ENCODE results near the gene RAB23. TPM values are rescaled to one million over a fixed set of nuclear protein-coding genes. Genes with fewer than 3 reads are reported as not detected.

Gene RAB23
- total RNA-seq, 1 experiment from 2014 or later, result 18.1 TPM

- H3K36me3 Mint-ChIP-seq (ENCODE audit: insufficient read depth in 1 of 3, low read depth in 3 of 3), result no peaks in the 10 kb centered on the region
- H3K56ac ChIP-seq (ENCODE audit: insufficient read length, low read depth, low read length), result no peak overlapping the region
- H4K8ac ChIP-seq (replicated peaks; ENCODE audit: insufficient read length, low read depth, low read length), result no peak overlapping the region
- H4K20me1 ChIP-seq (ENCODE audit: control insufficient read depth, insufficient read depth, insufficient read length), result no peaks in the 10 kb centered on the region
- H2BK20ac ChIP-seq (ENCODE audit: low read depth, low read length, poor library complexity, severe bottlenecking), result no peak overlapping the region
- H3K27ac Mint-ChIP-seq, result no peak overlapping the region
- H3K4me1 Mint-ChIP-seq, result no peaks in the 10 kb centered on the region
- H3K9ac ChIP-seq (ENCODE audit: extremely low read depth, insufficient read length, low read length), result no peak overlapping the region
- H3K27me3 ChIP-seq (ENCODE audit: insufficient read depth, low read length), result no peaks in the 10 kb centered on the region
- WGBS (ENCODE audit: extremely low coverage, insufficient read length, low lambda C conversion rate), result no CpG with 5 or more reads among the region's 6 CpGs
- no peak overlapping the region for H3T11ph ChIP-seq (ENCODE audit: low read length)
- H2BK15ac ChIP-seq (ENCODE audit: low read depth, low read length), result no peak overlapping the region
- no peak overlapping the region for H2BK12ac ChIP-seq (ENCODE audit: insufficient read length, low read depth, low read length)
- no peaks in the 10 kb centered on the region for H3K4me1 ChIP-seq (ENCODE audit: insufficient read depth, low read length)
- H3K23me2 ChIP-seq (ENCODE audit: insufficient read length, low read depth, low read length, poor library complexity, severe bottlenecking), result no peaks in the 10 kb centered on the region
- no peaks in the 10 kb centered on the region for H3K9me3 ChIP-seq (ENCODE audit: control insufficient read depth, low read depth, low read length)
- DNase-seq, result no peak
- no peak overlapping the region for H3K4me2 ChIP-seq (ENCODE audit: insufficient read depth, insufficient read length, low read length)
- no peak overlapping the region for H3K4me3 Mint-ChIP-seq
- no peaks in the 10 kb centered on the region for H3K27me3 Mint-ChIP-seq (ENCODE audit: low read depth)
- no peak overlapping the region for H2BK5ac ChIP-seq (ENCODE audit: insufficient read length, low read length)
- H3K9me3 Mint-ChIP-seq, result peaks cover 0 to 6% of the 10 kb centered on the region in 2 experiments; a peak in 2 of 5 replicates
- H3K14ac ChIP-seq (ENCODE audit: insufficient read depth, low read length), result no peak overlapping the region
- H3K18ac ChIP-seq (ENCODE audit: insufficient read length, low read depth, low read length), result no peak overlapping the region
- H3K23ac ChIP-seq (ENCODE audit: insufficient read length, low read depth, low read length), result no peak overlapping the region
- no peak overlapping the region for H3K4ac ChIP-seq (ENCODE audit: low read depth, low read length)
- TF ChIP-seq CTCF (conservative IDR thresholded peaks at IDR 0.05), result no peak
- no peak overlapping the region for H4K5ac ChIP-seq (ENCODE audit: insufficient read length, low read depth, low read length)
- no peak overlapping the region for H2AK5ac ChIP-seq (ENCODE audit: insufficient read length, low read length)
- H3K79me2 ChIP-seq (ENCODE audit: insufficient read depth, low read length), result no peaks in the 10 kb centered on the region
- no peak overlapping the region for H4K91ac ChIP-seq (ENCODE audit: insufficient read length, low read depth, low read length)
- no peak overlapping the region for H2AFZ ChIP-seq (ENCODE audit: low read length)
- H3K27ac ChIP-seq (ENCODE audit: insufficient read length, low read depth, low read length), result no peak overlapping the region
- H2BK120ac ChIP-seq (ENCODE audit: low read depth, low read length, poor library complexity, severe bottlenecking), result no peak overlapping the region
- no peaks in the 10 kb centered on the region for H3K79me1 ChIP-seq (ENCODE audit: insufficient read depth, low read depth, low read length, poor library complexity, severe bottlenecking)
Observed at GRCh38 chr6:57246307-57246706, 24.2 kb upstream of the RAB23 start.
